ENCODE results near the gene ACOT7. TPM values are rescaled to one million over a fixed set of nuclear protein-coding genes. Genes with fewer than 3 reads are reported as not detected.
A peak's percentile ranks its signal among the peaks of the same experiment; 100 is the strongest.

ACOT7 gene
- total RNA-seq, 4 donors from 2014 or later: 15.0 to 38.7 (median 28.6) TPM

GRCh38 chr1:6414443-6414844 is 20.9 kb upstream of the ACOT7 start:
- TF ChIP-seq POLR2A (IDR thresholded peaks at IDR 0.05; ENCODE audit: low read depth): no peak
- TF ChIP-seq CTCF (IDR thresholded peaks at IDR 0.05): peak in 1 of 3 experiments; percentile 13
- Histone ChIP-seq H3K9me3 (no peaks in the 10 kb centered on the region), H3K27me3 (peaks cover 2 to 99% (median 37%) of the 10 kb centered on the region in 4 donors), H3K27ac (replicated peaks in 1 of 4) (no peak overlapping the region), H3K36me3 (no peaks in the 10 kb centered on the region), H3K4me1 (peaks cover 9 to 14% (median 11%) of the 10 kb centered on the region in 4 donors), H3K4me3 (no peak overlapping the region)
- WGBS: 9% methylated on average over 7 of the region's 15 CpGs
- intact Hi-C loops (cut with DNase I): no loop called here
- DNase-seq (ENCODE audit: extremely low spot score): no peak

GRCh38 chr1:6412896-6413295 is 19.3 kb upstream of the ACOT7 start:
- peaks cover 0 to 92% (median 22%) of the 10 kb centered on the region in 4 donors for H3K27me3 ChIP-seq
- no peak for TF ChIP-seq POLR2A (IDR thresholded peaks at IDR 0.05; ENCODE audit: low read depth)
- TF ChIP-seq CTCF (IDR thresholded peaks at IDR 0.05): no peak
- TF ChIP-seq POLR2AphosphoS5 (IDR thresholded peaks at IDR 0.05): no peak
- H3K36me3 ChIP-seq: no peaks in the 10 kb centered on the region
- WGBS: 62% methylated on average over 6 of the region's 6 CpGs
- intact Hi-C loops (cut with DNase I): no loop called here
- peaks cover 0 to 4% (median 0%) of the 10 kb centered on the region in 4 donors for H3K4me1 ChIP-seq
- H3K4me3 ChIP-seq: no peak overlapping the region
- no peak for DNase-seq (ENCODE audit: extremely low spot score)
- H3K27ac ChIP-seq (replicated peaks in 1 of 4): no peak overlapping the region
- no peaks in the 10 kb centered on the region for H3K9me3 ChIP-seq

GRCh38 chr1:6410248-6410893 is 16.8 kb upstream of the ACOT7 start:
- Histone ChIP-seq H3K9me3 (no peaks in the 10 kb centered on the region), H3K36me3 (no peaks in the 10 kb centered on the region), H3K27ac (replicated peaks in 1 of 4) (no peak overlapping the region), H3K4me3 (no peak overlapping the region), H3K27me3 (peaks cover 0 to 74% (median 9%) of the 10 kb centered on the region in 4 donors), H3K4me1 (peaks cover 0 to 4% (median 0%) of the 10 kb centered on the region in 4 donors)
- no peak for DNase-seq (ENCODE audit: extremely low spot score)
- TF ChIP-seq CTCF (IDR thresholded peaks at IDR 0.05): no peak
- no peak for TF ChIP-seq EP300 (IDR thresholded peaks at IDR 0.05)
- TF ChIP-seq POLR2A (IDR thresholded peaks at IDR 0.05; ENCODE audit: low read depth): no peak
- no peak for TF ChIP-seq POLR2AphosphoS5 (IDR thresholded peaks at IDR 0.05)
- intact Hi-C loops (cut with DNase I): no loop called here
- WGBS: 91% methylated on average over 13 of the region's 13 CpGs

GRCh38 chr1:6409733-6410132 is 16.2 kb upstream of the ACOT7 start:
- H3K27ac ChIP-seq (replicated peaks in 1 of 4): no peak overlapping the region
- no peaks in the 10 kb centered on the region for H3K36me3 ChIP-seq
- no peak for TF ChIP-seq POLR2A (IDR thresholded peaks at IDR 0.05; ENCODE audit: low read depth)
- TF ChIP-seq EP300 (IDR thresholded peaks at IDR 0.05): no peak
- no peak for TF ChIP-seq POLR2AphosphoS5 (IDR thresholded peaks at IDR 0.05)
- no peak for TF ChIP-seq CTCF (IDR thresholded peaks at IDR 0.05)
- no peak overlapping the region for H3K4me3 ChIP-seq
- H3K4me1 ChIP-seq: peaks cover 0 to 4% (median 0%) of the 10 kb centered on the region in 4 donors
- intact Hi-C loops (cut with DNase I): no loop called here
- H3K27me3 ChIP-seq: peaks cover 0 to 73% (median 6%) of the 10 kb centered on the region in 4 donors
- H3K9me3 ChIP-seq: no peaks in the 10 kb centered on the region
- 92% methylated on average over 6 of the region's 6 CpGs for whole genome bisulfite sequencing
- no peak for DNase-seq (ENCODE audit: extremely low spot score)

- intact Hi-C loops (cut with DNase I): no loop called here
- TF ChIP-seq POLR2A (IDR thresholded peaks at IDR 0.05; ENCODE audit: low read depth) (no peak), EP300 (IDR thresholded peaks at IDR 0.05) (no peak), CTCF (IDR thresholded peaks at IDR 0.05) (no peak), POLR2AphosphoS5 (IDR thresholded peaks at IDR 0.05) (no peak)
- no peaks in the 10 kb centered on the region for H3K36me3 ChIP-seq
- 97% methylated on average over 4 of the region's 4 CpGs for WGBS
- no peak overlapping the region for H3K4me3 ChIP-seq
- no peak overlapping the region for H3K27ac ChIP-seq (replicated peaks in 1 of 4)
- no peak for DNase-seq (ENCODE audit: extremely low spot score)
- H3K27me3 ChIP-seq: peaks cover 0 to 67% (median 3%) of the 10 kb centered on the region in 4 donors
- no peaks in the 10 kb centered on the region for H3K4me1 ChIP-seq
- no peaks in the 10 kb centered on the region for H3K9me3 ChIP-seq
These were observed 15.5 kb upstream of the ACOT7 start for GRCh38 chr1:6409053-6409452.

Data from esophagus muscularis mucosa (tissue), 4 donors.